ENCODE measurements around the gene SLC13A4.
A peak's percentile ranks its signal among the peaks of the same experiment; 100 is the strongest.
"Not testable (repeated sequence)": the region's sequence is repeated elsewhere in the genome, so short reads cannot be mapped to it uniquely, and the experiment has no call there.

SLC13A4 gene

DNA sequence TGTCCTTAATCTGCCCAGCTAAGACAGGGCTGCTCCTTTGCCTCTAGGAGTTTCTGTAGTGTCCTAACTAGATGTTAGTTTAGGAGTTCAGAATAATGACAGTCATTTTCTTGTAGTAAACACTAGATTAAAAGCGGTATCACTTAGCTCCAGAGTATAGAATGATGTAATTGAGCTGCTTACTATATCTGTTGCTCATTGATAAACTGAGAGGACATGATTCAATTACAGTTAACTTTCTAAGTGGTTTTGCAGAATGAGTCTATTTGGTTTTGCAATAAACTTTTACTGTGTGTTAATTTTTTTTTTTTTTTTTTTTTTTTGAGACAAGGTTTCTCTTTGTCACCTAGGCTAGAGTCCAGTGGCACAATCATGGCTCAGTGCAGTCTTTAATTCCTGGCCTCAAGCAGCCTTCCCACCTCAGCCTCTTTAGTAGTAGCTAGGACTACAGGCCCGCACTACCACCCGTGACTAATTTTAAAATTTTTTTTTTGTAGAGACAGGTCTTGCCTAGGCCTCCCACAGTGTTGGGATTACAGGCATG lies 63.9 kb downstream of the SLC13A4 start:
- no peak for DNase-seq (ENCODE audit: low read depth, low spot score)

DNA sequence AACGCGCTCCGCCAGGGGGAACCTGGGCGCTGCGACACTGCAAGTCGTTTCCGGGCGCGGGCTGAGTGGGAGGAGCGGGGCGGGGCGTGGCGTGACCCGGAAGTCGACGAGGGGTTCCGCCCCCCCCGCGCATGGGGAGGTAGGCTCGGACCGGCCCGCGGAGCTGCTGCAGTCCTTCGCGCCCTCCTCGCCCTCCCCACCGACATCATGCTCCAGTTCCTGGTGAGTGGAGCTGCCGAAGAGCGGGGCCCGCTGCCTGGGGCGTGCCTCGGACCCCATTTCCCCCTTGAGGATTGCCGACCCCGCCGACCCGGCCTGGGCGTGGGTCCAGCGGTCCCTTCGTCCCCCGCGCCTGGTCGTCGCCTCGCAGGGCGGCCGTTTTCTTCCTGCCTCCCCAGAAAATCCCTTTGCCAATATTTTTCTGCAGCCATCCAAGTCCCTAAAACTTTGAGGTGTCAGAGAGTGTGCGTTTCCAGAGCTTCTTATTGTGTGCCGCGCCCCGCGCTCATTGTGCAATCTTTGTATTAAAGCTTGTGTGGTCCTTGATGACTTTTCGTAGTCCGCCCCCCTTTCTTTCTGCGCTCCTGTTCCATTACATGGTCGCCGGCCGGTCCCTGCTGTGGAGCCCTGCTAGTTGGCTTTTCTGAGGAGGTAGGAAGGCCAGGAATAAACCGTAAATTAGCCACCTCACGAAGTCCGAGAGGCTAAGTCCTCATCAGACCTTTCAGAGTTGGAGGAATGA lies 65.4 kb downstream of the SLC13A4 start, which contains the start of gene STMP1:
STMP1 (plus strand) TSS at position 142 of the 742 bp plus-strand sequence.
- peak; percentile 91 for DNase-seq (ENCODE audit: low read depth, low spot score)

DNA sequence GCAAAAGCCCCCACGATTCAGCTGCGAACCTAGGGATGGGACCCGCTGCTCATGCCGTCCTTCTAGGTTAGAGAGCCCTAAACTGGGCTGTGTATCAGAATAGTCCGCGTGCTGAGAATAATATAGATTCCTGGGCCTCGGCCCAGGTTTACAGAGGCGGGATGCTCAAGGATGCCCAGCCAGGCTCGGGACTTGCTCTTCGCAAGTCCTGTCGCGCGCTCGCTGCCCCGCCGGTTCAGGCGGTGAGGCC lies 65.9 kb downstream of the SLC13A4 start:
- no peak for DNase-seq (ENCODE audit: low read depth, low spot score)

DNA sequence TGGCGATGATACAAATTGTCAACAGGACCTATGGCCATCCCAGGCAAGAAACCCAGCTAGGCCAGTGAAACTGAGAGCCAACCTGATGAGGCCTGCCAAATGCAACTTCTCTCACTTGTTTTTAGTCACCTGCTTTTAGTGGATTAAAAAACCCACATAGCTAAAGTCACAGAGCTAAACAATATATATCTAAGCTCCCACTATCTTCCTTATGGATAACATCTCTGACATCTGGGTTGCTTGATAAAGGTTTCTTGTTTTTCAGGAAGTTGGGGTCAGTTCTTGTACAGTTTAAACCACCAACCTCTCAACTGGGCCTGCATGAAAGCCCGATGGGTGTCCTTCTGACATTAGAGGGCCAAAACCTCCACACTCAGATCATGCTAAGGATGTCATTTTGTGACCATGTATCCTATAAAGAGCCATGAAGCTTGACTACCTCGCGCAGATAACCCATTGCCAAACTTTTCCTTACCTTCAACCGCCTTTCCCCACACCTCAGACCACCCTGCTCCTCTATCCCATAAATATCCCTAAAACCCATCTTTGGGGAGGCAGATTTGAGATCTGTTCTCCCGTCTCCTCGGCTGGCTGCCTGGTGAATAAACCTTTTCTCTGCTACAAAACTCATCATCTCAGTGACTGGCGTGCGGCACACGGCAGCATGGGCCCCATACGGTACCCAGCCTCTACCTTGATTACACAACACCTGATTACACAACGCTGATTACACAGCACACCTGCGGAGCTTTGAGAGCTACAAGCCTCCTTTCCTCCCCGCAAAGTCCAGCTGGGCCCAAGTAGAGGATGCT lies 66.5 kb downstream of the SLC13A4 start:
- DNase-seq (ENCODE audit: low read depth, low spot score): peak; percentile 0

DNA sequence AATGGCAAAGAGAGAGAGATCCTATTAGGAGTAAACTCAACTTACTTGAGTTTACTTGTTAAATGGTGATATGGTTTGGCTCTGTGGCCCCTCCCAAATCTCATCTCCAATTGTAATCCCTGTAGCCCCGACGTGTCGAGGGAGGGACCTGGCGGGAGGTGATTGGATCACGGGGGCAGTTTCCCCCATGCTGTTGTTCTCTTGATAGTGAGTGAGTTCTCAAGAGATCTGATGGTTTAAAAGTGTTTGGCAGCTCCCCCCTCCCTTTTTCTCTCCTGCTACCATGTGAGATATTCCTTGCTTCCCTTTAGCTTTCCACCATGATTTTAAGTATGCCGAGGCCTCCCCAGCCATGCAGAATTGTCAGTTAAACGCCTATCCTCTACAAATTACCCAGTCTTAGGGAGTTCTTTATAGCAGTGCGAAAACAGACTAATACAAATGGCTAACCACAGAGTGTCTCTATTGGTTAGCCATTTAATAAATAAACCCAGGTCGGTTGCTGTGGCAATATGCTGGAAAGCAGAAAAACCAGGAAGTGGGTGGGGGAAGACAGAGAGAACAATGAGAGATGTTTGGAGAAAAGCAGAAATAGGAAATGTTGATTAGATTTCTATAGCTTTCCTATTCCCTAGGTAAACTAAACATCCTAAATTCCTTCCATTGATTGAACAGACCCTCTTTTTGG lies 68.7 kb downstream of the SLC13A4 start:
- DNase-seq (ENCODE audit: low read depth, low spot score): no peak

DNA sequence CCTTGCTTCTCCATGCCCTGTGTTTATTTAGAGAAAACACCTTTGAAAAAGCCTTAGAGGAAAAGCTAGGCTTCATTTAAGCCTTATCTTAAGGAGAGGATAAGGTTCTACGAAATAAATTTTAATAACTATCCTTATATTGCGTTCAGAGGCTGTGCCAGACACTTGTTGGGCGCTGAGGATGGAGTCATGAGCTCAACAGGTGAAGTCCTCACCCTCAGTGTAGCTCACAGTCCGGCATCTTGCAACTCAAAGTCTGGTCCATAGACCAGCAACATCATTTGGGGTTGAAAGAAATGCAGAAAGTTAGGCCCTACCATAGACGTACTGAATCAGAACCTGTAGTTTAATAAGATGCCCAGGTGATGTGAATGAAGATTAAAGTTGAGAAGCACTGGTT lies 69.4 kb downstream of the SLC13A4 start:
- no peak for DNase-seq (ENCODE audit: low read depth, low spot score)

DNA sequence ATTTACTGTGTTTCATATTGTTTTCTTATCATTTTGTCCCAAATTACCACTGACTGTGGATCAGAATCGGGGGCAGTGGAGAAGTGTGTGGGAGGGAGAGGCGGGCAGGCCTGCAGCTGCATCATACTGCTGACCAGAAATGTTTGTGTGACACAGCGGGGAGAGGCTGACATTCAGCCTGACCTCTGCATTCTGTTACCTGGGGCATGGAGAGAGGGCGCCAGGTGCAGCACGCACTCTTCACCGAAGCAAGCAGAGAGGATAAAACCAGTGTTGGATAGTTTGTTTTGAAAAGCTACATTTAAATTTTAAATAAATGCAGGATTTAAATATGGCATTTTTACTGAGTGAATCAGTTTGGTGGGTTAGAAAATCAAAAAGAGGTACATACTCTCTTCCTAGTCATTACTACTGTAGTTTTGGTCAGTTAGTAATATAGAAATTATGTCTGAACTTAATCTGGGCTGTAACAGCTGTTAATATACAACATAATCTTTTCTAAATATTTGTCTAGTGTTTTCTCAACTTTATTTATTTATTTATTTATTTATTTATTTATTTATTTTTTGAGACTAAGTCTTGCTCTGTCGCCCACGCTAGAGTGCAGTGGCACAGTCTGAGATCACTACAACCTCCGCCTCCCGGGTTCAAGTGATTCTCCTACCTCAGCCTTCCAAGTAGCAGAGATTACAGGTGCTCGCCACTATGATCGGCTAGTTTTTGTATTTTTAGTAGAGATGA lies 74.5 kb downstream of the SLC13A4 start:
- no peak for DNase-seq (ENCODE audit: low read depth, low spot score)

DNA sequence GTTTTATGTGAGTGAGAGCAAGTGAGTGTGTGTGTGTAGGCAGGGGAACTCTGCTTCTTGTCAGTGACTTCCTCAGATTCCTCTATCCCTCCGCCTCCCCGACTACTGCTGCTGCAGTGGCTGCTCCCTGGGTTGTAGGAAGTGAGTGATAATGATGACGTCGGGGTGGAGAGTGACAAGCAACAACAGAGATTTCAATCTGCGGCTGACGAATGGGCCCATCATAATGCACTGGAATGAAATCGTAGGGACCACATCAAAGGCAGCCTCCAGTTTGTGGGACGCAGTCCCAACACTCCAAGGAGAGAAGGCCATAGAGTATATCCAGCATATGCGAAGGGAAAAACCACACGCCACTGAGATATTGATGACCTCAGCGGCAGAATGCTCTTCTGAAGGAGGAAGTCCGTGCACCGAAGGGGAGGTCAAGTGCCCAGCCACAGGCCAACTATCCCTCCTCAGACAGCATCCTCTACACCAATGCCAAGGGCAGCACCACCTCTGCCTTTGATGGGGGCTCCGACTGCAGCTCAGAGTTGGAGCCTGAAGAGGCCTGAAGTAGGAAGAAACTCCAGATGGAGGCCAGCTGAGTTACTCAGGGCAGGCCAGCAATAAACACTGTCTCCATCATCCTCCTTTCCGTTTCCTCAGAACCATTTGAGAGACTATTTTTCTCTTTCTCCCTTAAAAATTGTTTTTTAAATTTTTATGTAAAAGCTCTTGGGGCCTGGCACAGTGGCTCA lies 77.0 kb downstream of the SLC13A4 start:
- DNase-seq (ENCODE audit: low read depth, low spot score): no peak

DNA sequence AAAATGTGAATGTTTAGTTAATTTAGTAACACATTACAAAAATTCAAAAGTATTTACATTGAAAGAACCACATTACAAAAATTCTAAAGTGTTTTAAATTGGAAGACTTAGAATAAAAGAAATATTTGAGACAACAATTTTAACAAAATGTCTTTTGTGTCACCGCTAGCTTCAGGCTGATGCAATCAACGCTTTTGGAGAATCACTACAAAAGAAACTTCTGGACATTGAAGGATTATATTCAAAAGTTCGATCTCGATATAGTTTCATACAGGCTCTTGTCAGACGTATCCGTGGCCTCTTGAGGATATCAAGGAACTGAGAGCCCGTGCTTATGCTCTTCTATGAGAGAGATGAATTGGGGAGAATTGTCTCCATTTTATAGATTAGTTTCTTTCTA lies 79.8 kb downstream of the SLC13A4 start:
- DNase-seq (ENCODE audit: low read depth, low spot score): no peak

DNA sequence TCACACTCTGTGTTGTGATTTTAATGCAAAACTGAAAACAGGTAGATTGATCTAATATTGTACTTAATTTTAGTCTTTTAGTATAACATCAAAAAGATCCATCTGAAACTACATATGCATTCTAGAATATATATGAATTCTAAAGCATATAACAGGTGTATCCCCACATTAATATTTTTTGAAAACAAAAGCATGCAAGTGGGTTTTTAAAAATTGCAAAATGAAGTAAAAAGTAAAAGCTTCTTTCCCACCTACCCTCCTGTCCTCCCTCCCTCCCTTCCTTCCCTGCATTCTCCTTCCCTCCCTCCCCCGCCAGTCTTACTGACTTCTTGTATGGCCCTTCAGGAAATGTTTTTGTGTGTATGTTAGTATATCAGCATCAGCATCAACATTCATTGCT lies 80.2 kb downstream of the SLC13A4 start:
- DNase-seq (ENCODE audit: low read depth, low spot score): no peak

DNA sequence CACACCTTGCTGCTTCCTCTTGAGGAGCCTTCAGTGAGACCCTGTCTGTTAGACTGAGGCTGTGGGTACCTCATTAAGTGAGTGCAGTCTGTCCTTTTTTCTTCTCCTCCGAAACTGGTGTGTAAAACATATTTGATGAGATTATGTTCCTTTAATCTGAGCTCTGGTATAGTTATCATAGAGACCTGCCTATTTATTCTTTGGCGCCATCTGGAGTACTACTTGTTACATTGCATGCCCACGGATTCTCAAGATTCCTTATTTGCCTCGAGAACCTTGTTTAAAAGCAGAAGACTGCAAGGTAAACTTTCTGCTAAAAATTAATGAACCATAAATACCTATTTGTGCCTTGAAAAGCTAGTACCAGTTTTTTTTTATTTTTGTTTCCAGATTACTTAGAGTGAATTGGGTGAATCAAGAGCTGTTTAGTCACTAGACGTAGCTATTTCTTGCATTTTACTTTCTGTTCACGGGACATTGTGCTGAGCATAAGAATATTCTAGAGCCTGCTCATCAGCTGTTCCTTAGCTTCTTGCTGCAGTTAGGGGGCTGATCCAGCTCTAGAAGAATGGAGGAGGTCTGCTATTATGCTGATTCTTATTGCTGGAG lies 82.6 kb downstream of the SLC13A4 start:
- no peak for DNase-seq (ENCODE audit: low read depth, low spot score)

DNA sequence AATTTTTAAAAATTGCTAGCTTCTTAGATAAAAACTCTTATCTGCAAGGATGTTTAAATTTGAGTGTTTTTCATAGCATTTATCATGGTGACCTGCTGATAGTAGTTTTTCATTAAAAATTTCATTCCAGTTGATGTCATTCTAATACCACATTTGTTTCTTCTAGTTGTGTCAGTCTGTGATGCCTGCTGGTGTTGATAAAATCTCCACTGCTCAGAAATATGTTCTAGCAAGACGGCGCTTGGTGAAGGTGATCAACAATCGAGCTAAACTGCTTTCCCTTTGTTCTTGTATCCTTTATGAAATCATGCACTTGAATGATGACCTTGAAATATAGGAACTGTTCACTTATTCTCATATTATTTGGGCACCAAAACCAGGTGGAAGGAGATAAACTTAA lies 83.3 kb downstream of the SLC13A4 start:
- DNase-seq (ENCODE audit: low read depth, low spot score): no peak

DNA sequence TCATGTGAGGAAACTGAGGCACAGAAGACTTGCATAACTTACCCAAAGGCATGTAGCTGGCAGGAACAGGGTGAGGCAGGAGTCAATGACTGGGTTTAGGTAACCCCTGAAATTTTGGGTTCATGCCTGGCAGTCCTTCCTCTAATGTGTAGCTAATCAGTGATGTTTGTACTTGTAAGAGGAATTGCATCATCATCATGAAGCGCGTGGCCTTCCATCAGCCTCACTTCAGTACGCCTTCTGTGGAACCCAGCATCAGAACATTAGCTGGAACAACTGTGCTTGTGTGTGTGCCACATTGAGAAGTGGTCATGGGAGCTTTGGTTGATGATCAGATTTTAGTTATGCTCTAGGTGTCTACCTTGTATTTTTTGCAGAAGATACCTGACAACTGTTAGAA lies 83.8 kb downstream of the SLC13A4 start:
- DNase-seq (ENCODE audit: low read depth, low spot score): no peak

DNA sequence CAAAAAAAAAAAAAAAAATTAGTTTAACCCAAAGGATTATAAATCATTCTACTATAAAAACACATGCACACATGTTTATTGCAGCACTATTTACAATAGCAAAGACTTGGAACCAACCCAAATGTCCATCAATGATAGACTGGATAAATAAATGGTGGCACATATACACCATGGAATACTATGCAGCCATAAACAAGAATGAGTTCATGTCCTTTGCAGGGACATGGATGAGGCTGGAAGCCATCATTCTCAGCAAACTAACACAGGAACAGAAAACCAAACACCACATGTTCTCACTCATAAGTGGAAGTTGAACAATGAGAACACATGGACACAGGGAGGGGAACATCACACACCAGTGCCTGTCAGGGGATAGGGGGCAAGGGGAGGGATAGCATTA lies 88.3 kb downstream of the SLC13A4 start:
- not testable (repeated sequence) for DNase-seq (ENCODE audit: low read depth, low spot score)

DNA sequence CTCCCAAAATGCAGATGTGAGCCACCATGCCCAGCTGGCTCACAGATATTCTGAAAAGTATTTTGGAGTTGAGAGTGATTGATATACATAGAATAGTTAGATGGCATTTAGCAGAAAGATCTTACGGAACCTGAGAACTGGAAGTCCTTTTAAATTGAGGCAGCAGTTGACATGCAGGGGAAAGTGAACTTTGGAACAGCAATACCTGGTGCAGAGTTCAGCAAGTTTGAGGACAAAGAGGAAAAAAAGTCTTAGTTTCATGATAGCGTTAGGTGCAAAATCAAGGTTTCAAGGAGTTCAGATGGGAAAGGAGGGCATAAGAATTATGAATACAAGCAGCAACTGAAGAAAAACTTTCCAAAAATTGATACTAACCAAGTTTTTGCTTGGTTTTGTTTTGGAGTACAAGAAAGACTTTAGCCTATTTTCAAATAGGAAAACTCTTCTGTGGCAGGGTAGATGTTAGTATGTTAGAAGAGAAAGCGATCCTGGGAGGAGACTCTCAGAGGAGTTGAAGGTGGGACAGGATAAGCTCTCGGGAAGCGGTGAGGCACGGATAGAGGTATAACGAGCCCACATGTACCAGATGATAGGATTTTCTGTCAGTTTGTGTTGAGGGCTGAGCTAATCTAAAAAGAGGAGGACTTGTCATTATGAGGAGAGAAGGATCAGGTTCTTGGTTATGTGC lies 93.7 kb downstream of the SLC13A4 start:
- no peak for DNase-seq (ENCODE audit: low read depth, low spot score)
